Brain pericyte (primary cell): ENCODE results near the gene SCAF8.
"Not testable (repeated sequence)": the region's sequence is repeated elsewhere in the genome, so short reads cannot be mapped to it uniquely, and the experiment has no call there.

ENCODE experiments used
- DNase-seq: peaks from one replicate; pipeline ENCODE4 v3.0.0-alpha.2; 2012; ENCODE audit warnings: low read depth, low spot score

SCAF8 gene

GRCh38 chr6:154736618-154737259, 3.5 kb downstream of the SCAF8 start:
- no peak for DNase-seq

GRCh38 chr6:154737424-154737823, 4.2 kb downstream of the SCAF8 start:
- no peak for DNase-seq

GRCh38 chr6:154738551-154738961, 5.3 kb downstream of the SCAF8 start:
- DNase-seq, result no peak

- DNase-seq, result no peak
These were observed 7.4 kb downstream of the SCAF8 start for GRCh38 chr6:154740658-154741057.

GRCh38 chr6:154742891-154743290, 9.7 kb downstream of the SCAF8 start:
- no peak for DNase-seq

GRCh38 chr6:154744029-154744745, 11.0 kb downstream of the SCAF8 start:
- DNase-seq, result not testable (repeated sequence)

GRCh38 chr6:154745243-154745642, 12.0 kb downstream of the SCAF8 start:
- no peak for DNase-seq

GRCh38 chr6:154749341-154749740, 16.1 kb downstream of the SCAF8 start:
- no peak for DNase-seq

- DNase-seq, result no peak
These were observed 18.0 kb downstream of the SCAF8 start for GRCh38 chr6:154751011-154751800.

- DNase-seq, result no peak
These were observed 18.8 kb downstream of the SCAF8 start for GRCh38 chr6:154752022-154752421.

- no peak for DNase-seq
These were observed 20.9 kb downstream of the SCAF8 start for GRCh38 chr6:154754152-154754551.

GRCh38 chr6:154757352-154758050, 24.3 kb downstream of the SCAF8 start:
- no peak for DNase-seq

GRCh38 chr6:154758125-154758524, 24.9 kb downstream of the SCAF8 start:
- no peak for DNase-seq

- no peak for DNase-seq
These were observed 30.4 kb downstream of the SCAF8 start for GRCh38 chr6:154763650-154764049.

- DNase-seq, result no peak
These were observed 32.1 kb downstream of the SCAF8 start for GRCh38 chr6:154765273-154765672.

GRCh38 chr6:154766288-154766687, 33.1 kb downstream of the SCAF8 start:
- DNase-seq, result no peak

- no peak for DNase-seq
These were observed 33.9 kb downstream of the SCAF8 start for GRCh38 chr6:154767003-154767723.

- no peak for DNase-seq
These were observed 35.1 kb downstream of the SCAF8 start for GRCh38 chr6:154768280-154768679.

GRCh38 chr6:154773610-154774089, 40.4 kb downstream of the SCAF8 start:
- DNase-seq, result no peak

- DNase-seq, result not testable (repeated sequence)
These were observed 45.9 kb downstream of the SCAF8 start for GRCh38 chr6:154779157-154779556.

- no peak for DNase-seq
These were observed 49.0 kb downstream of the SCAF8 start for GRCh38 chr6:154782193-154782592.
